Measurements from ENCODE around the gene THAP12. TPM values are rescaled to one million over a fixed set of nuclear protein-coding genes. Genes with fewer than 3 reads are reported as not detected.
"Not testable (repeated sequence)": the region's sequence is repeated elsewhere in the genome, so short reads cannot be mapped to it uniquely, and the experiment has no call there.

THAP12 gene
- total and polyA plus RNA-seq, 2 donors (not counting 1 experiment from before 2014, with no cell fraction given) = 16.8 to 55.6 TPM

GRCh38 chr11:76321340-76321739, 59.6 kb downstream of the THAP12 start:
- H3K9me3 Mint-ChIP-seq (ENCODE audit: insufficient read depth) = no peaks in the 10 kb centered on the region
- no peak overlapping the region for H3K4me3 Mint-ChIP-seq
- CTCF ChIA-PET = interaction anchor here (2.2 to 4.6 kb wide), 2 partner anchors 112 to 113 kb away, joined by 16 to 144 read pairs; no protein-coding TSS in a partner anchor
- POLR2A ChIA-PET = no interaction called here
- H2AFZ ChIP-seq (ENCODE audit: insufficient read depth, low read depth, low read length, poor library complexity, severe bottlenecking) = no peak overlapping the region
- H3K4me3 ChIP-seq (ENCODE audit: control extremely low read depth in 1 of 5, extremely low read depth in 1 of 5, insufficient read depth in 1 of 5, low read depth in 2 of 5, low read length in 4 of 5) = no peak overlapping the region
- H3K27me3 ChIP-seq (replicated peaks in 1 of 4; ENCODE audit: control extremely low read depth in 1 of 4, control insufficient read depth in 3 of 4, insufficient read depth in 4 of 4, low read length in 3 of 4) = peaks cover 0 to 33% (median 19%) of the 10 kb centered on the region in 4 experiments
- no peaks in the 10 kb centered on the region for H3K4me1 ChIP-seq (ENCODE audit: control insufficient read depth in 2 of 2, insufficient read depth in 2 of 2, low read length in 2 of 2)
- ATAC-seq (ENCODE audit: low read depth) (no peak), DNase-seq (no peak)
- no peak overlapping the region for H3K9ac ChIP-seq (ENCODE audit: low read length)
- intact Hi-C loops (cut with micrococcal nuclease) = no loop called here
- H3K4me2 ChIP-seq (replicated peaks; ENCODE audit: low read depth, low read length, poor library complexity, severe bottlenecking) = no peak overlapping the region
- no peak for TF ChIP-seq EZH2 (IDR thresholded peaks at IDR 0.05; ENCODE audit: borderline replicate concordance, insufficient read depth, low read depth, low read length, poor library complexity, severe bottlenecking)
- no peak overlapping the region for H3K27ac Mint-ChIP-seq
- H3K9me3 ChIP-seq (ENCODE audit: control extremely low read depth in 1 of 3, control insufficient read depth in 2 of 3, insufficient read depth in 1 of 3, low read length in 2 of 3) = no peaks in the 10 kb centered on the region
- peaks cover 33% of the 10 kb centered on the region for H3K27me3 Mint-ChIP-seq
- 50% methylated on average over 3 of the region's 8 CpGs for WGBS (ENCODE audit: insufficient coverage)
- no peaks in the 10 kb centered on the region for H4K20me1 ChIP-seq (ENCODE audit: control insufficient read depth, insufficient read depth, low read length, poor library complexity, severe bottlenecking)
- H3K27ac ChIP-seq (ENCODE audit: low read length in 2 of 2) = no peak overlapping the region
- H3K79me2 ChIP-seq (ENCODE audit: control insufficient read depth, insufficient read depth, low read length) = no peaks in the 10 kb centered on the region
- no peaks in the 10 kb centered on the region for H3K4me1 Mint-ChIP-seq
- no peaks in the 10 kb centered on the region for H3K36me3 ChIP-seq (replicated peaks in 1 of 2; ENCODE audit: control extremely low read depth in 1 of 2, control insufficient read depth in 1 of 2, extremely low read depth in 1 of 2, insufficient read depth in 2 of 2, low read length in 1 of 2)

GRCh38 chr11:76320929-76321328, 60.0 kb downstream of the THAP12 start:
- H3K4me3 ChIP-seq (ENCODE audit: control extremely low read depth in 1 of 5, extremely low read depth in 1 of 5, insufficient read depth in 1 of 5, low read depth in 2 of 5, low read length in 4 of 5) = no peak overlapping the region
- no peaks in the 10 kb centered on the region for H3K4me1 ChIP-seq (ENCODE audit: control insufficient read depth in 2 of 2, insufficient read depth in 2 of 2, low read length in 2 of 2)
- WGBS (ENCODE audit: insufficient coverage) = 95% methylated on average over 4 of the region's 6 CpGs
- Mint-ChIP-seq H3K4me1 (no peaks in the 10 kb centered on the region), H3K27ac (no peak overlapping the region), H3K27me3 (peaks cover 33% of the 10 kb centered on the region), H3K9me3 (ENCODE audit: insufficient read depth) (no peaks in the 10 kb centered on the region), H3K4me3 (no peak overlapping the region)
- H3K79me2 ChIP-seq (ENCODE audit: control insufficient read depth, insufficient read depth, low read length) = no peaks in the 10 kb centered on the region
- no peaks in the 10 kb centered on the region for H3K36me3 ChIP-seq (replicated peaks in 1 of 2; ENCODE audit: control extremely low read depth in 1 of 2, control insufficient read depth in 1 of 2, extremely low read depth in 1 of 2, insufficient read depth in 2 of 2, low read length in 1 of 2)
- ChIA-PET POLR2A (no interaction called here), CTCF (interaction anchor here (4.0 to 4.6 kb wide), 2 partner anchors 112 to 519 kb away, joined by 24 to 144 read pairs; no protein-coding TSS in a partner anchor)
- no peak overlapping the region for H3K27ac ChIP-seq (ENCODE audit: low read length in 2 of 2)
- intact Hi-C loops (cut with micrococcal nuclease) = no loop called here
- ATAC-seq (ENCODE audit: low read depth) (no peak), DNase-seq (no peak)
- TF ChIP-seq CTCF (IDR thresholded peaks at IDR 0.05) (no peak), EZH2 (IDR thresholded peaks at IDR 0.05; ENCODE audit: borderline replicate concordance, insufficient read depth, low read depth, low read length, poor library complexity, severe bottlenecking) (no peak)
- no peaks in the 10 kb centered on the region for H4K20me1 ChIP-seq (ENCODE audit: control insufficient read depth, insufficient read depth, low read length, poor library complexity, severe bottlenecking)
- H3K4me2 ChIP-seq (replicated peaks; ENCODE audit: low read depth, low read length, poor library complexity, severe bottlenecking) = no peak overlapping the region
- H2AFZ ChIP-seq (ENCODE audit: insufficient read depth, low read depth, low read length, poor library complexity, severe bottlenecking) = no peak overlapping the region
- peaks cover 0 to 33% (median 19%) of the 10 kb centered on the region in 4 experiments for H3K27me3 ChIP-seq (replicated peaks in 1 of 4; ENCODE audit: control extremely low read depth in 1 of 4, control insufficient read depth in 3 of 4, insufficient read depth in 4 of 4, low read length in 3 of 4)
- no peaks in the 10 kb centered on the region for H3K9me3 ChIP-seq (ENCODE audit: control extremely low read depth in 1 of 3, control insufficient read depth in 2 of 3, insufficient read depth in 1 of 3, low read length in 2 of 3)
- no peak overlapping the region for H3K9ac ChIP-seq (ENCODE audit: low read length)

GRCh38 chr11:76319798-76320197, 61.1 kb downstream of the THAP12 start:
- H3K9me3 ChIP-seq (ENCODE audit: control extremely low read depth in 1 of 3, control insufficient read depth in 2 of 3, insufficient read depth in 1 of 3, low read length in 2 of 3); H4K20me1 ChIP-seq (ENCODE audit: control insufficient read depth, insufficient read depth, low read length, poor library complexity, severe bottlenecking); H3K36me3 ChIP-seq (replicated peaks in 1 of 2; ENCODE audit: control extremely low read depth in 1 of 2, control insufficient read depth in 1 of 2, extremely low read depth in 1 of 2, insufficient read depth in 2 of 2, low read length in 1 of 2); H3K4me3 Mint-ChIP-seq; H3K9me3 Mint-ChIP-seq (ENCODE audit: insufficient read depth); H3K4me1 Mint-ChIP-seq; H3K4me2 ChIP-seq (replicated peaks; ENCODE audit: low read depth, low read length, poor library complexity, severe bottlenecking); H3K79me2 ChIP-seq (ENCODE audit: control insufficient read depth, insufficient read depth, low read length); DNase-seq; H3K27ac Mint-ChIP-seq; H3K27ac ChIP-seq (ENCODE audit: low read length in 2 of 2); ATAC-seq (ENCODE audit: low read depth); H3K4me3 ChIP-seq (ENCODE audit: control extremely low read depth in 1 of 5, extremely low read depth in 1 of 5, insufficient read depth in 1 of 5, low read depth in 2 of 5, low read length in 4 of 5); H3K4me1 ChIP-seq (ENCODE audit: control insufficient read depth in 2 of 2, insufficient read depth in 2 of 2, low read length in 2 of 2); H3K9ac ChIP-seq (ENCODE audit: low read length); POLR2A ChIA-PET; H2AFZ ChIP-seq (ENCODE audit: insufficient read depth, low read depth, low read length, poor library complexity, severe bottlenecking): not testable (repeated sequence)
- intact Hi-C loops (cut with micrococcal nuclease) = loop anchor here (2.0 to 5.0 kb wide), 2 partner anchors 167 to 612 kb away; no protein-coding TSS in a partner anchor
- H3K27me3 Mint-ChIP-seq = peaks cover 33% of the 10 kb centered on the region
- CTCF ChIA-PET = interaction anchor here (1.0 to 4.6 kb wide), 10 partner anchors 8 to 875 kb away, joined by 3 to 144 read pairs (median 6); no protein-coding TSS in a partner anchor
- 92% methylated on average over 2 of the region's 5 CpGs for WGBS (ENCODE audit: insufficient coverage)
- H3K27me3 ChIP-seq (replicated peaks in 1 of 4; ENCODE audit: control extremely low read depth in 1 of 4, control insufficient read depth in 3 of 4, insufficient read depth in 4 of 4, low read length in 3 of 4) = peaks cover 0 to 33% (median 19%) of the 10 kb centered on the region in 4 experiments

Measured in B cell (primary cell).